Activated T-cell treated with anti-CD3 and anti-CD28 coated beads for 48 hours (primary cell): ENCODE results near the gene ITK.
"Not testable (repeated sequence)": the region's sequence is repeated elsewhere in the genome, so short reads cannot be mapped to it uniquely, and the experiment has no call there.

Experiments
- DNase-seq: peaks from one replicate; pipeline ENCODE4 v3.0.0-alpha.2; 2020; ENCODE audit warnings: low read depth

The ITK gene

DNA sequence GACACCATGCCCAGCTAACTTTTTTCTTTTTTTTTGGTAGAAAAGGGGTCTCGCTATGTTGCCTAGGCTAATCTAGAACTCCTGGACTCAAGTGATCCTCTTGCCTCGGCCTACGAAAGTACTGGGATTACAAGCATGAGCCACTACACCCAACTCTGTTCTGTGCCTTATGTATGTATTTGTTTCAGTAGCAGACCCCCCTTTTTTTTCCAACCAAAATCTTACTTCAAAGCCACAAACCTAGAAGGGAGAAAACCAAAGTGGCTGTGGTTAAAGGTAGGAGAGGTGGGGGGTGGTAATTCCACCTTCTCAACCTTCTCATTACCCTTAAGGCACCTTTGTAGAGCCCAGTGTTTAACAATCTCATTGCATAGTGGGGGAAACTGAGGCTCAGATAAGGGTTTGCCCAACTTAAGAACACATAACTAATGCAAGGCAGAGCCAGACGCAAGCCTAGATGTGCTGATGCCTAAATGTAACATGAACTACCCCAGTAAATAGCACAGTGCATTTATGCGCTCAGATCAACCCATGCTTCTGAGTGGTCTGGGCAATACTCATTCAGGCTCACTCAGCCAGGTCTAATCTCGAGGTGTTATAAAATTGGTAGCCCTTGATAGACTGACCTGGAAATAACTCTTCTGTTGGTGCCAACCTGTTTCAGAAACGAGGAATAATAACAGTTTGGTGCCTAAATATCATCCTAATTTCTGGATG is 33.0 kb downstream of the ITK start:
- DNase-seq, result no peak

DNA sequence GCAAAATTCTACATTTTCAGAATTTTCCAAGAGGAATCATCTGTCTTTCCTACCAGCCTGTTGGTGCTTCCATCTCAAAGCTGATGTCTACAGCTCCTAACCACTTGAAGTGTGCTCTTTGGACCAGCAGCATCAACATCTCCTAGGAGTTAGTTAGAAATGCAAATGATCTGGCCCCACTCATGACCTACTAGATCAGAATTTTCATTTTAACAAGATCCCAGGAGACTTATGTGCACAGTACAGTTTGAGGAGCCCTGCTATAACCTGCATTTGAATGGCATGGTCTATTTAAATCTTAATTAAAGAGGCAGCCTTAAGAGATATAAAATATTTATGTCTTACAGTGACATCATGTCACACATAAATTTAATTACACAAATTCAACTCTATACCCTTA is 33.8 kb downstream of the ITK start:
- DNase-seq, result no peak

DNA sequence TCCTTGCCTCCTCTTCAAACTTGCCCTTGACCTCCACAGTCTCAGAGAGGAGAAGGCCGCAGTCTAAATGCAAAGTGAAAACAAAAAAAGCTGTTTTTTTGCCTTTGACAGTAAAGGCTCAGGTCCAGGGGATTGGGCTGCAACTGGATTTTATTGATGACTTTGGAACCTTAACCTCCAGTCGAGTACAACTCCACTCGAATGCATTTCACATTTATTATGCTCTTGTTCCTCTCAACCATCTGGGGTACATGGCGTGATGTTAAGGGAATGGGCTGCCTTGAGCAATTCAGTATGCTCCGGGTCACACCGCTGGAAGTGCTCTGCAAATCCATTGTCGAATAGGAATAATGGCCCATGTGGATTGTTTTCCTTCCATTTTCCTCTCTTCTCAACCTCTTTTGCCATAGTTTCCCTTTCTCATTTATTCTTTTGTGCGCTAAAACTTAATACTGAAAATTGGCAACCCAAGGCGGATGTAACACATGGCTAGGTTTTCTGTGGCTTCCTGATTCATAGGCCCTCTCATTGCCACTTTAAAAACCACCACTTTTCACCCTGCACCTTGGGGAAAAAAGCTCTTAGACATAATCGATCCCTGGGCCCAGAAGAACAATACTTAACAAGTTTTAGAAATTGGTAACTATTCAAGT is 34.3 kb downstream of the ITK start:
- no peak for DNase-seq

DNA sequence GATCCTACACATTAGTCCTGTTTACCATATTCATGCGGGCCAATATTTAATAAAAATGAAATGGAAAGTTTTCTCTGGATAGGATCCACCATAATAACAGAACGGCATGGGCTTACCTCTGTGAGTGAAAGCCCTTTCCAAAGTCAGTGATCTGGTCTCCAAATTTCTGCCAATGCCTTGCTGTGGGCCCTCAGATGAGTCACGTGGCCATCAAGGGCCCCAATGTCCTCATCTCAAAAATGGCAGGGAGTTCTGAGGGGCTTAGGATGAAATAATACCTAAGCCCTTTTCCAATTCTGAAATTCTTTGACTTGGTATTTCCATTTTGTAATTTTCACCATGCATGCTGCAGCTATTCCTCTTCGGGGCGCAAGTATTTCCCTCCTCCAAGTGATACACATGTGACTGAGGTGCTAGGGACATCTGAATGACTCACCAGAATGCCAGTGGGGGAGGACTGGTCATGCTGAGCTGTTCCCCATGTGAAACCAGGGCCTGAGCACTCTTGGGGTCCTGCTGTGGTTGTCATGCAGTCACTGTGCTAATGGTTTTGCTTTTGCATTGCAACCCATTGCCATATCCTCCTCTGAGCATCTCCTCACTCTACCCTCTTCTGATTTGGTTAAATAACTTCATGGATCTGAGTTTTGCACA is 35.0 kb downstream of the ITK start:
- DNase-seq, result no peak

DNA sequence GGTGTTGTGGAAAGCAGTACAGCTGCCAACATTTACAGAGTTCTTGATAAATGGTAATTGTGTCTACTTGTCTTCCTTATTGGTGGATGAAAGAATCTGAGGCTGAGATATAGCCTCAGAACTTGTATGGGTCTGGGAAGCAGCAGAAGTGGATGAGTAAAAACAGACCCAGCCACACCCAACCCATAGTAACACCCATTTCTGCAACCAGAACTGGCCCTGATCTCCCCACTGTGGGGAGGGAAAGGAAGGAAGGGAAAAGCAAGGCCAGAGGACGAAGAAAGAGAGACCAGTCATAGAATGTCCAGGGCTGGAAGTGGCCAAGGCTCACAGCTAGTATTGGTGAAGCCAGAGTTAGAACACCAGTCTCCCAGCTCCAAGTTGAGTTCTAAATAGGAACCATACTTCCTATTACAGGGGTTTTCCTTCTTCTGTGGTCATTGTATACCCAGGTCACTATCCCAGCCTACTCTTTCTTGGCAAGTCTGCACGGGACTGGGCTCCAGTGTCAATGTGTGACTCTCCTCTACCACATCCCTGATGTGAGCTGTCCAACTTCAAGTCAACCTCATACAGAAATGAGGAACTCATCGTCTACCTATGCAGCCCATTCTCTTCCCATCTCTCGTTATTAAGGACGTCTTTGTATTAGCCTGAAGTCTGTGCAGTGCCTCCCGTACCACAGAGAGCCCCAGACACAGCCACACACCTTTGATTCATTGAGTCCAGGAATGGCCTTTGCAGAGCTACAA is 35.9 kb downstream of the ITK start:
- no peak for DNase-seq

DNA sequence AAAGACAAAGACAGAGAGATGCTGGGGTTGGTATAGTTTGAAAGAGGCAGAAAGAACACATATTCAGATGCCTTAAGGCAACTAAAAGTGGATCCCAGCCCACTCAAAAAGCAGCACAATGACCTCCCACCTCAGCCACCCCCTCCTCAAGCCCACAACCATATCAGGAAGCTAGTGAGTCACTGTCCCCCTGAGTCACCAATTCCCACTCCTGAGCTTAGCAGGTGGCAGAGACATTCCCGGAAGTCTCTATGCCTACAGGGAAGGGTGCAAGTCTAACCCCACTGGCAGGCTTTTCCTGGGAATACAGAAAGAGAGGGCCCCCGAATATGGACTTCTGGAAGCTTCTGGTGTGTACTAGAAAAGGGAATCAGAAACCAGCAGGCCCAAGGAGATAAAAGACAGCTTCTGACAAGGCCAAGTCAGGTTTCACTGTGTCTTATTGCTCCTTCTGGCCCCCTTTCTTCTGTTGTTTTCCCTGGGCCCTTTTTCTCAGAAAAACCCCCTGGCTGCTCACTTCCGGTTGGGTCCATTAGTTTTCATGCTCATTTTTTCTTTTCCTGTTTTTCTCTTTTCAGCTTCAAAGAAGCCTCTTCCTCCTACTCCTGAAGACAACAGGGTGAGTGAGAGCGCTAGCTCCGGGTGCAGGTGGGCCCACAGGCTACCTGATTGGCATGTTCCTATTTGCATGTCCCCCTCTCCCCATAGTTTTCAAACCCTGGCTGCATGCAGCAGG is 36.8 kb downstream of the ITK start:
- no peak for DNase-seq

DNA sequence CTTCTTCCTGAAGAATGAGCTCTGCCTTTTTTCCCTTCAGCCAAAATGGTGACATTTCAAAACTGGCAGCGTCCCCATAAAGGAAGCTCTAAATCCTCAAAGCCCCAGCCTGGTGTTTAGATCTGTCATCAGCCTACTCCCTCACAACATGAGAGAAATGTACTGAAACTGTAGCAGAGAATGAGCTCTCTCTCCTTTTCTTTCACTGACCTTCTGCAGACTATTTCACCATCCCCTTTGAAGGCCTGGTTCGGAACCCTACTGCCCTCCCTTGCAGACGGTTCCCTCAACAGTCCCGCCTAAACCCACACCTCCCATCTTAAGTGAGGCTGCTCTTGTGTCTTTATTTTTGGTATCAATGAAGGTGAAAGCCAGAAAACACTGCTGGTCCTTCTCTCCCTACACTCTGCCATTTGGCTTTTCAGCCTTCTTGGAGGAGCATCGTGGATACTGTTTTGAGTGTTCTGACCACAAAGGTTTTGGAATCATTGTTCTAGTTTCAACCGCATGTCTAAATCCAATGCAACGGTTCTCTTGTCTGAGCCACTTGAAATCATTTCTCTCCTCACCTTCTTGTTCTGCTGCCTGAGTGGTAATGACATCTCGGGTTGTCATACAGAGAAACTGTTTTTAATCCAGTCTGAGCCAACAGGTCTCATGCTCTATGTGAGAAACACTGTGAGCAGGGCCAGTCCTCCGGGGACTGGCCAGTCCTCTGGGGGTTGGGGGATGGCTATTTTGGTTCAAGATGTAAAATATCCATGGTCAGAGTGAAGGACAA is 39.0 kb downstream of the ITK start:
- DNase-seq, result no peak

DNA sequence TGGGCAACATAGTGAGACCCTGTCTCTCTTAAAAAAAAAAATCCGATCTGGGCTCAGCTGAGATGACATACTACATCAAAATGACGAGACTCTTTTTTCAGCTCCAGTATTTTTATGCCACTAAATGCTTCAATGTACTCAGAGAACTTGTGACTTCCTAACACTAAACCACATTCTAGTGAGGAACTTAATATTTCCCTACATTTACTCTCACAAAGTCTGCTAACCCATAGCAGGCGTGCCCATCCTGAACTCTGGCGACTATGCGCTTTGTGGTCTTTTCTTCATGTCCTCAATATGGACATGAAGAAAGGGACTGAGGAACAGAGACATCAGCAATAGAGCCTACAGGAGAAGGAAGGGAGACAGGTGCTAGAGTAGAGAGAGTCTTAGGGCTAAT is 41.3 kb downstream of the ITK start:
- no peak for DNase-seq

DNA sequence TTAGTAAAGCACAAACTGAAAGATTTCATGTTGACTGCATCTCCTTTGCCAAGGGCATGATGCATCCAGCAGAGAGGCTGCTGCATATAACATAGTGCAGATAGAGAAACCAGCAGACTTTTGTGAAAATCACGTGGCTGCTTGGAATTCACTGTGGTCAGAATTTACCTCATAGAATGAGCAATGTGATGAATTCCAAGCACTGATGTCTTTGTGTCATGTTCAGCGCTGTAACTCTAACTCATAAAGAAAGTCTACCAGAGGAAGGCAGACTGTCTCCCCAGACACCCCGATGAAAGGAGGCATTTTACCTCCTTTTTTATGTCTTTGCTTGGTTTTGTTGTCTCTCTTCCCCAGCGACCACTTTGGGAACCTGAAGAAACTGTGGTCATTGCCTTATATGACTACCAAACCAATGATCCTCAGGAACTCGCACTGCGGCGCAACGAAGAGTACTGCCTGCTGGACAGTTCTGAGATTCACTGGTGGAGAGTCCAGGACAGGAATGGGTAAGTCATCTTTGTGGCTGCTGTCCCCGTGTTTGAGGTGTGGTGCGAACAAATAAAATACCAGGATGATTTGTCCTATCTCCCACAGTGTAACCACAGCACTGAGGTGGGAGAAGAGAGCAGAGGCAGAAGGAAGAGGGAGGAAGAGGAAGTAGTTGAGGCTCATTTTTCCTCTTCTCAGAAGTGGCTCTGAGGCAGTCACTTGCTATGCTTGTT is 42.0 kb downstream of the ITK start:
- DNase-seq, result no peak

DNA sequence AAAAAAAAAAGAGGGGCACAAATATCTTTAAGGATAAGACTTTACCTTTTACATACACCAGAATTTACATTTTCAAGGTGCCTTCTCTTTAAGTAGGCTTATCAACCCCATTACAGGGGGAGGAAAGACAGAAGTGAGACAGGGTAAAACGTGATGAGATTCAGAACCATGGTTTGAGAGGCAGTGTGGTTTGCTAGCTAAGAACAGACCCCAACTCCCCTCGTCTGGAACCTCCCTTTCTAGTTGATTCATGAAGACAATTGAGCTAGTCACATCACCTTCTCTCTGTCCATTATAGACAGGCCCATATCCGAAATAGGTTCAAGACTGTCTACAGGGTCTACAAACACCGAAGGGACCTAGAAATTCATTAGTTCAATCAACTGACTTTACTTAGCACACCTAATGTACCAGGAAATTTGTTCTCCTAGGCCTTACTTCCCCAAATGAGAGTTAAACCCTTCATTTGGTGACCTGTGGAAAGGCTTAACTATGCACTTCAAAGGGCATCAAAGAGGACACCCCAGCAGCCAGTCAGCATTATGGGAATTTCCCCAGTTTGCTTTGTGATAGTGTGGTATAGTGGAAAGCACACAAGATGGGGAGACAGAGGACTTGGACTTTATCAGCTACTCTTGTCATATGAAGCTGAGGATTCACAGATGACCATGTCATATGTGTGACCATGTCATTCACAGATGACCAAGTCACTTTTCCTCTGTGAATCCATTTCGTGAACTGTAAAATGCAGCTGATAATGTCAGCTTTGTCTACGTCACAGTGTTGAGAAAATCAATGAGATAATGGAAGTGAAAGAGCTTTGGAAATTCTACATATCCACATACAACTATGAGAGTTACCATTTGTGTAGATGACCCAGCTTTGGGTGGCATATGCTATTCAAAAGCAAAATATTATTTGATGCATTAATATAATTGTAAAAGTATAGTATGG is 45.1 kb downstream of the ITK start:
- DNase-seq, result no peak

DNA sequence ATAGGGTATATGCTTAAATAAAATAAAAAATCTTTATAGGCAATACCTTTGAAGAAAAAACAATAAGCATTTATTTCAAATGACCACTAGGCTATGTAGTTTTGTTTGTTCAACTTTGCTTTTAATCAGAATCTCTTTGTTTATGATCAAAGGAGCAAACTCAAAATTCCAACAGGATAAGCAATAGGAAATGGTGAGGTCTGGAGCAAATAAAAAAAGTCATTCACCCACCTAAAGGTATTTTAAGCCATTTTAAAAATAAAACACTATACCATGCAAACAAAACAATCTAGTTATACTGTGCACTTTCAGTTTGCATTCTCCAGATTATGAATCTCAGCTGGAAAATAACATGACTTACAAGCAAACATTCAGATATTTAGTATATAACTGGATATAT is 50.0 kb downstream of the ITK start:
- no peak for DNase-seq

DNA sequence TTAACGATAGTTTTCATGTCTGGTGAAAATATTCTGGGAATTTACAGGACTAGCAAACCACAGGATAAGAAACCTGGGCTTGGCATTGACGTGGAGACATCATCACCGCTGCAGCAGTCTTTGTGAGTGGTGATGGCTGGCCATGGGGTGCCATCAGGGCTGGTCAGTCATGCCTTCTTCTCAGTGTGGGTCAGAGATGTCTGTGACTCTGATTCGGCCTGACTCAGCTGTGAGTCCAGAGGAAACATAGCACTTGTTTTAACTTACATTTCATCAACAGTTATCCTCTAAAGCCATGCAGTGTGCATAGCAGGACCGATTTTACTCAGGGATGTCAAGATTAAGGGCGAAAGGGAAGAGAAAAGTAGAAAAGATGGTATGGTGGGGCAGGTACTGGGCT is 52.1 kb downstream of the ITK start:
- no peak for DNase-seq

DNA sequence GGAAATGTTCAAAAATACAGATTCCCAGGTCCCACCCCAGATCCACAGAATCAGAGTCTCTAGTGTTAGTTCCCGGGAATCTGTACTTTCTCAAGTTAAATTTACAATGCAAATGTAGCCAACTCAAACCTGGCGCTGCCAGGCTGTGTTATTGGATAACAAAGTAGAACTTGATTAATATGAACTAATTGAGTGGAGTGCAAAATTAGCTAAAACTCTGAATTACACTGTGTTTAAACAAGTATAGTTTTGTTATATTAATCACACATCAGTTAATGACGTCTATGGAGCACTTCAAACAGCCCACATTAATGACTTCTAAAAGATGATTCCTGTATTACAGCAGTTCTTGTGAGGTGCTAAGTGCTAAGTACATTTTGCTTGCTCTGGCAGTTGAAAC is 52.9 kb downstream of the ITK start:
- no peak for DNase-seq

DNA sequence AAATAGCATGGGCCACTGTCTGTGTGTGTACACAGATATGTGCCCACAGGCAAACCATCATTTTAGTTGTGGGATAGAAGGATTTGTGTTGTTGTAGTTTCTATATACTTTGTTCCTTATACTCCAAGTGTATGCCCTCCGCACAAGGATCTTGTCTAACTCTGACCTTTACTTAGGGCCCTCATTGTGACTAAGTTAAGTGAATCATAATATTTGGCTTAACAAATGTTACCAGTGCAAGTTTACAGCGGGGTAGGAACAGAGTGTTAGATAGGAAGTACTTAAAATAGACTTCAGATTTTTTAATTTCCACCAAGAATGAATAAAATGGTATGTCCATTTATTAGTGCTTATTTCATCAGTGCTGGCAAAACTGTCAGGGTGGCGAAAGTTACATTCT is 55.8 kb downstream of the ITK start:
- no peak for DNase-seq

DNA sequence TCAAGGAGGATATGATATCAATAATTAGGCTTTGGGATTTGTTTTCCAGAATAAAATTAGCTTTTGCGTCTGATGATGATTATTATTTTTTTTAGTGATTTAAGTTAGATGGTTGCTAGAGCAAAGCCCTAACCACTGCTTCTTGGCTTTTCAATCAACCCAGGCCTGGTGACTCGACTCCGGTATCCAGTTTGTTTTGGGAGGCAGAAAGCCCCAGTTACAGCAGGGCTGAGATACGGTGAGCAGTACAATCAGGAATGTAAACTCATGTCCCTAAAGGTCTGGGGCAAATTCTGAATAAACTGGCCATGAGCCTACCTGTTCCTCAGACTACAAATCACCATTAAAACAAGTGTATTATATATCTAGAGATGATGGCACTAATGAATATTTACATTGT is 60.8 kb downstream of the ITK start:
- no peak for DNase-seq

DNA sequence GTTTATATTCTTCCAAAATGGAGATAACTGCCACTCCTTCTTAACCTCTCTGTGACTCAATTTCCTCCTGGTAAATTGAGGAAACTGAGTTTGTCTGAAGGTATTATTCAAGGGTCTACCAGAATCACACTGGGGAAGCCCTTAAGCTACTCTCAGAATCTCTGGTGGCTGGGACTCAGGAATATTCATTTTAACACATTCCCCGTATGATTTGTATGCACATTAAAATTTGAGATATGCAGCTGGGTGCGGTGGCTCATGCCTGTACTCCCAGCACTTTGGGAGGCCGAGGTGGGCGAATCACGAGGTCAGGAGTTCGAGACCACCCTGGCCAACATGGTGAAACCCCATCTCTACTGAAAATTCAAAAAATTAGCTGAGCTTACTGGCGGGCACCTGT is 64.1 kb downstream of the ITK start:
- DNase-seq, result not testable (repeated sequence)

DNA sequence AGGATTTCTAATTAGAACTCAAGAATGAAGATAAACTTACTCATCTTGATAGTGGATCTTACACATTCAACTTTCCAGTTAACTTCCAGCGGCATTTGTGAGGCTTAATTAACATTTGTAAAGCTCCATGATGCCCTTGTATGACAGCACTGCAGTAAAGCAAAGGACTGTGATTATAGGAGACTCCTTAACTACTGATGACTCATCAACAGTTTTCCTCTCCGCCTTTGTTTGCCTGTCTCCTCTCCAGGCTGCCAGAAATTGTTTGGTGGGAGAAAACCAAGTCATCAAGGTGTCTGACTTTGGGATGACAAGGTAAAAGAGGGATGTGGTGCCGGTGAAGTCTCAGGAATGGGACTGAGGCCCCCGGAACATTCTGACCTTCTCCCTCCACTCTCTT is 64.8 kb downstream of the ITK start:
- DNase-seq, result no peak

DNA sequence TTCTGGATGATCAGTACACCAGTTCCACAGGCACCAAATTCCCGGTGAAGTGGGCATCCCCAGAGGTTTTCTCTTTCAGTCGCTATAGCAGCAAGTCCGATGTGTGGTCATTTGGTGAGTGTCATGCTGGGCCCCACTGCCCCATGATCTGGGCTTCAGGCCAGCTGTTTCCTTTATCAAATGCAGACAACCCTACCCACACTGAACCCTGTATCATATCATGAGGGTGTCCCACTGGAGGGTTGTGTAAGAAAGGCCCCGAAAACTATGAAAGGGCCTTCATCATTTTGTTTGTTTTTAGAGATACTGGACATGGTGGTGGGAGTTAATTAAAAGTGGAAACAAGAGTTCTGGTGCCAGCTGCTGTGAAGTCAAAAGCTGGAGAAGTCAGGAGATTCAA is 65.2 kb downstream of the ITK start:
- no peak for DNase-seq

DNA sequence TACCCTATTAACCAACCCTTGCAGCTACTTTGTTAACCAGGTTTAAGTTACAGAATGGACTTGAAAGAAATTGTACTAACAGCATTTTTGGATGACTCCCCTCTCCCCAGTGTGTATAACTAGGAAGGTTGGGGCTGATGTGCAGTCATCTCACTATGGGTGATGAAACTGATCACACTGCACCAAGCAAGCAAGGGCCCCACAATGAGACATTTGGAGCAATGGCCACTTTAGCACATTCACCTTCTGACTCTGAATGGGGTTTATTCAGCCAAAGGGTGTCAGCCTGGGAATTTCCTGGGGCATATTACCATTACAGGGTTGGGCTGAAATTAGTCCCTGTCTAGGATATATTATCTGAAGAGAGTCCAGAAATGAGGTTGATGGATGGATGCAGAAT is 66.6 kb downstream of the ITK start:
- DNase-seq, result no peak
